Activated B cell treated with CpG ODN at 0.5 μM for 24 hours (primary cell): ENCODE results near the gene ABCC12. TPM values are rescaled to one million over a fixed set of nuclear protein-coding genes. Genes with fewer than 3 reads are reported as not detected.
"Not testable (repeated sequence)": the region's sequence is repeated elsewhere in the genome, so short reads cannot be mapped to it uniquely, and the experiment has no call there.

Source experiments
- ATAC-seq: fragments of 200-7000 bp; cut with Tn5 transposase; one replicate; pipeline ENCODE4 v1.10.0; 2021; ENCODE audit warnings: low read depth, mild to moderate bottlenecking, moderate library complexity
- CTCF ChIA-PET: fragments of 350-600 bp; sonication (Branson Sonifier 250); formaldehyde crosslinking; loops from one replicate; lab custom pipeline; 2021; ENCODE audit warnings: antibody characterized with exemption; lab: Charles Lee
- POLR2A ChIA-PET: fragments of 350-600 bp; sonication (Branson Sonifier 250); formaldehyde crosslinking; loops from one replicate; lab custom pipeline; 2021; ENCODE audit warnings: antibody characterized with exemption; lab: Charles Lee
- DNase-seq: peaks from one replicate; pipeline ENCODE4 v3.0.0; 2022
- H3K27ac Mint-ChIP-seq: one replicate; pipeline ENCODE4 v1.8.0; 2020; ENCODE audit warnings: mixed read lengths
- H3K27me3 Mint-ChIP-seq: one replicate; pipeline ENCODE4 v1.8.0; 2021; ENCODE audit warnings: mixed read lengths
- H3K36me3 Mint-ChIP-seq: one replicate; pipeline ENCODE4 v1.8.0; 2021; ENCODE audit warnings: low read depth, mixed read lengths
- H3K4me1 Mint-ChIP-seq: one replicate; pipeline ENCODE4 v1.8.0; 2021; ENCODE audit warnings: mixed read lengths
- H3K4me3 Mint-ChIP-seq: one replicate; pipeline ENCODE4 v1.8.0; 2020; ENCODE audit warnings: mild to moderate bottlenecking, mixed read lengths
- H3K9me3 Mint-ChIP-seq: one replicate; pipeline ENCODE4 v1.8.0; 2020; ENCODE audit warnings: mixed read lengths
- intact Hi-C: fragments of 100-400 bp; cut with micrococcal nuclease; formaldehyde crosslinking; loops from one replicate; pipeline ENCODE4 v1.15.1; 2024
- total RNA-seq: library from RNA; stranded (reverse); gene quantifications from 2 replicates; pipeline ENCODE4 v1.2.3, GENCODE V29; 2022
- TF ChIP-seq, protein P1 (sequence below): fragments of 200-600 bp; IDR thresholded peaks from one replicate; pipeline ENCODE4 v1.8.0; 2022; ENCODE audit warnings: antibody characterized with exemption, mild to moderate bottlenecking

The ABCC12 gene
- total RNA-seq, 1 donor from 2014 or later: not detected

GRCh38 chr16:48173889-48174288 is 18.1 kb upstream of the ABCC12 start:
- H3K4me3 Mint-ChIP-seq: no peak overlapping the region
- intact Hi-C loops: no loop called here
- ChIA-PET POLR2A (no interaction called here), CTCF (interaction anchor here (2.9 kb wide), 1 partner anchor 9 kb away, joined by 9 read pairs; no protein-coding TSS in a partner anchor)
- H3K9me3 Mint-ChIP-seq: no peaks in the 10 kb centered on the region
- DNase-seq: no peak
- no peaks in the 10 kb centered on the region for H3K4me1 Mint-ChIP-seq
- H3K36me3 Mint-ChIP-seq: no peaks in the 10 kb centered on the region
- no peak for ATAC-seq
- H3K27me3 Mint-ChIP-seq: peaks cover 6% of the 10 kb centered on the region
- H3K27ac Mint-ChIP-seq: no peak overlapping the region
- TF ChIP-seq, protein P1, sequence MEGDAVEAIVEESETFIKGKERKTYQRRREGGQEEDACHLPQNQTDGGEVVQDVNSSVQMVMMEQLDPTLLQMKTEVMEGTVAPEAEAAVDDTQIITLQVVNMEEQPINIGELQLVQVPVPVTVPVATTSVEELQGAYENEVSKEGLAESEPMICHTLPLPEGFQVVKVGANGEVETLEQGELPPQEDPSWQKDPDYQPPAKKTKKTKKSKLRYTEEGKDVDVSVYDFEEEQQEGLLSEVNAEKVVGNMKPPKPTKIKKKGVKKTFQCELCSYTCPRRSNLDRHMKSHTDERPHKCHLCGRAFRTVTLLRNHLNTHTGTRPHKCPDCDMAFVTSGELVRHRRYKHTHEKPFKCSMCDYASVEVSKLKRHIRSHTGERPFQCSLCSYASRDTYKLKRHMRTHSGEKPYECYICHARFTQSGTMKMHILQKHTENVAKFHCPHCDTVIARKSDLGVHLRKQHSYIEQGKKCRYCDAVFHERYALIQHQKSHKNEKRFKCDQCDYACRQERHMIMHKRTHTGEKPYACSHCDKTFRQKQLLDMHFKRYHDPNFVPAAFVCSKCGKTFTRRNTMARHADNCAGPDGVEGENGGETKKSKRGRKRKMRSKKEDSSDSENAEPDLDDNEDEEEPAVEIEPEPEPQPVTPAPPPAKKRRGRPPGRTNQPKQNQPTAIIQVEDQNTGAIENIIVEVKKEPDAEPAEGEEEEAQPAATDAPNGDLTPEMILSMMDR: no peak

- intact Hi-C loops: no loop called here
- DNase-seq (no peak), ATAC-seq (no peak)
- Mint-ChIP-seq H3K4me1 (no peaks in the 10 kb centered on the region), H3K36me3 (no peaks in the 10 kb centered on the region), H3K27me3 (peaks cover 6% of the 10 kb centered on the region), H3K4me3 (no peak overlapping the region), H3K9me3 (no peaks in the 10 kb centered on the region), H3K27ac (no peak overlapping the region)
- ChIA-PET CTCF (no interaction called here), POLR2A (interaction anchor here (0.7 kb wide), 1 partner anchor 974 kb away, joined by 6 read pairs; no protein-coding TSS in a partner anchor)
- TF ChIP-seq, protein P1: no peak
These were observed 16.9 kb upstream of the ABCC12 start for GRCh38 chr16:48172682-48173081.

DNA sequence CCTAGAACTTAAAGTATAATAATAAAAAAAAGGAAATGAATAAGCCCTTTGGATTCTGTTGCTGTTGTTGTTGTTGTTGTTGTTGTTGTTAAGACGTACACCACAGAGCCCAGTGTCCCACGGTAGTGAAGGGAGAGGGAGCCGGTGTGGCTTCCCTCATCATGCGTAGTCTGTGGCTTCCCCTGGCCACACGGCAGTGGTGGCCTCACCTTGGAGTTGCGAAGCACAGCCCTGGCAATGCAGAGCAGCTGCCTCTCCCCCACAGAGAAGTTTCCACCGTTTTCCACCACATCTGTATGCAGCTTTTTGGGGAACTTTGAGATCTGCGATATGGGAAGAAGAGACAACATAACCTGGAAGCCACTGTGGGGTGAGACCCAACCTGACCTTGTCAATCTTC is 14.1 kb upstream of the ABCC12 start:
- TF ChIP-seq, protein P1: no peak
- Mint-ChIP-seq H3K27ac (no peak overlapping the region), H3K4me1 (peaks cover 2% of the 10 kb centered on the region), H3K4me3 (no peak overlapping the region), H3K27me3 (peaks cover 2% of the 10 kb centered on the region), H3K36me3 (no peaks in the 10 kb centered on the region), H3K9me3 (no peaks in the 10 kb centered on the region)
- CTCF ChIA-PET: no interaction called here
- ATAC-seq: no peak
- DNase-seq: no peak
- intact Hi-C loops: loop anchor here (5.0 to 10.0 kb wide), 3 partner anchors 375 to 1495 kb away; no protein-coding TSS in a partner anchor
- POLR2A ChIA-PET: no interaction called here

GRCh38 chr16:48168075-48168474 is 12.3 kb upstream of the ABCC12 start:
- POLR2A ChIA-PET: interaction anchor here (0.6 kb wide), 1 partner anchor 1212 kb away, joined by 3 read pairs; no protein-coding TSS in a partner anchor
- peaks cover 2% of the 10 kb centered on the region for H3K27me3 Mint-ChIP-seq
- H3K27ac Mint-ChIP-seq: no peak overlapping the region
- no peak for DNase-seq
- intact Hi-C loops: loop anchor here (5.0 to 10.0 kb wide), 3 partner anchors 377 to 1493 kb away; no protein-coding TSS in a partner anchor
- H3K4me3 Mint-ChIP-seq: no peak overlapping the region
- TF ChIP-seq, protein P1: no peak
- no peaks in the 10 kb centered on the region for H3K9me3 Mint-ChIP-seq
- CTCF ChIA-PET: interaction anchor here (1.9 kb wide), 1 partner anchor 11 kb away, joined by 4 read pairs; no protein-coding TSS in a partner anchor
- H3K4me1 Mint-ChIP-seq: peaks cover 4% of the 10 kb centered on the region
- H3K36me3 Mint-ChIP-seq: no peaks in the 10 kb centered on the region
- ATAC-seq: no peak

- CTCF ChIA-PET: interaction anchor here (0.6 to 3.8 kb wide), 6 partner anchors 7 to 1219 kb away, joined by 3 to 37 read pairs (median 4); partner anchors contain the start of gene NETO2
- H3K4me3 Mint-ChIP-seq, DNase-seq, POLR2A ChIA-PET, H3K27me3 Mint-ChIP-seq, H3K36me3 Mint-ChIP-seq, H3K27ac Mint-ChIP-seq, H3K4me1 Mint-ChIP-seq, ATAC-seq, H3K9me3 Mint-ChIP-seq: not testable (repeated sequence)
- intact Hi-C loops: loop anchor here (5.0 to 10.0 kb wide), 3 partner anchors 378 to 1492 kb away; no protein-coding TSS in a partner anchor
These were observed 10.8 kb upstream of the ABCC12 start for GRCh38 chr16:48166617-48167016.
